Panc1 (cell line): Measurements from ENCODE around the gene P3R3URF. TPM values are rescaled to one million over a fixed set of nuclear protein-coding genes. Genes with fewer than 3 reads are reported as not detected.

Source experiments
- ATAC-seq: fragments of 200-7000 bp; cut with Tn5 transposase; 2 replicates; pipeline ENCODE4 v1.9.1; 2020; ENCODE audit warnings: mild to moderate bottlenecking, moderate library complexity
- BruUV-seq: library from RNA; stranded (reverse); fragments of 400-500 nt; replicated peaks from 2 replicates; lab custom pipeline; 2021; lab: Mats Ljungman, UMichigan
- CTCF ChIA-PET: fragments of 300-600 bp; sonication (Branson Sonifier 250); formaldehyde crosslinking; loops from one replicate; lab custom pipeline; 2022; ENCODE audit warnings: antibody characterized with exemption; lab: Charles Lee
- POLR2A ChIA-PET: fragments of 300-600 bp; sonication (Branson Sonifier 250); formaldehyde crosslinking; loops from one replicate; lab custom pipeline; 2022; ENCODE audit warnings: antibody characterized with exemption; lab: Charles Lee
- DNase-seq: peaks from one replicate; pipeline ENCODE4 v3.0.0-alpha.2; 2010; ENCODE audit warnings: low read depth, low spot score
- H3K27ac ChIP-seq: 2 replicates; pipeline ENCODE4 v1.5.1; 2011; ENCODE audit warnings: mild to moderate bottlenecking, low read length, inconsistent platforms
- H3K27me3 ChIP-seq: fragments of 200-500 bp; sonication (Bioruptor generic); 2 replicates; pipeline ENCODE4 v1.6.0; 2014; ENCODE audit warnings: low read length, inconsistent platforms; ENCODE audit not compliant: control insufficient read depth, insufficient read depth
- H3K36me3 ChIP-seq: fragments of 200-500 bp; sonication (Bioruptor generic); 2 replicates; pipeline ENCODE4 v1.5.1; 2014; ENCODE audit warnings: inconsistent platforms, mild to moderate bottlenecking, low read length, moderate library complexity; ENCODE audit not compliant: control insufficient read depth, insufficient read depth
- H3K4me1 ChIP-seq: 2 replicates; pipeline ENCODE4 v1.5.1; 2011; ENCODE audit warnings: inconsistent platforms, mild to moderate bottlenecking, low read length, moderate library complexity; ENCODE audit not compliant: control insufficient read depth, insufficient read depth
- H3K4me3 ChIP-seq, 2 experiments: 2 replicates each; pipeline ENCODE4 v1.5.1; 2011 to 2012; ENCODE audit warnings: low read depth in 2 of 2, low read length in 2 of 2, mild to moderate bottlenecking in 2 of 2, inconsistent platforms in 1 of 2, moderate library complexity in 1 of 2
- H3K9me3 ChIP-seq: fragments of 200-500 bp; sonication (Bioruptor generic); 2 replicates; pipeline ENCODE4 v1.5.1; 2014; ENCODE audit warnings: low read depth, mild to moderate bottlenecking, inconsistent platforms, low read length, moderate library complexity; ENCODE audit not compliant: control insufficient read depth, insufficient read depth
- POLR2AphosphoS5 ChIP-seq: IDR thresholded peaks from 2 replicates; pipeline ENCODE4 v1.6.1; 2012; ENCODE audit warnings: mild to moderate bottlenecking, low read depth, low read length, moderate library complexity
- SIN3A ChIP-seq: IDR thresholded peaks from 2 replicates; pipeline ENCODE4 v1.6.1; 2012; ENCODE audit warnings: low read depth, mild to moderate bottlenecking, low read length, moderate library complexity, borderline replicate concordance; ENCODE audit not compliant: insufficient read depth
- TCF7L2 ChIP-seq: IDR thresholded peaks from 2 replicates; pipeline ENCODE4 v1.6.1; 2011; ENCODE audit warnings: mild to moderate bottlenecking, low read depth, low read length, inconsistent platforms
- in situ Hi-C: cut with HindIII; loops from 2 replicates; pipeline ENCODE4 v1.10.0; 2016; ENCODE audit warnings: low sequenced_read_pairs, low pct_unique_long_range_greater_than_20kb
- intact Hi-C: fragments of 100-400 bp; cut with micrococcal nuclease; formaldehyde crosslinking; loops from one replicate; pipeline ENCODE4 v1.10.0; 2022; ENCODE audit not compliant: unreplicated experiment
- total RNA-seq: library from RNA; stranded (reverse); gene quantifications from one replicate; pipeline ENCODE4 v1.2.1, GENCODE V29; 2021; ENCODE audit not compliant: unreplicated experiment
- TF ChIP-seq, protein P1 (sequence below): fragments of 450-650 bp; IDR thresholded peaks from 2 replicates; pipeline ENCODE4 v1.5.1; 2017; ENCODE audit warnings: mild to moderate bottlenecking
- TF ChIP-seq, protein P2 (sequence below), 2 experiments: IDR thresholded peaks; 2 replicates each; pipeline ENCODE4 v1.6.1; 2011 to 2012; ENCODE audit warnings: low read depth in 2 of 2, control low read depth in 1 of 2, low read length in 1 of 2, mild to moderate bottlenecking in 1 of 2, moderate library complexity in 1 of 2; ENCODE audit not compliant: insufficient read depth in 1 of 2

The P3R3URF gene
- total RNA-seq, 1 experiment from 2014 or later: not detected

DNA sequence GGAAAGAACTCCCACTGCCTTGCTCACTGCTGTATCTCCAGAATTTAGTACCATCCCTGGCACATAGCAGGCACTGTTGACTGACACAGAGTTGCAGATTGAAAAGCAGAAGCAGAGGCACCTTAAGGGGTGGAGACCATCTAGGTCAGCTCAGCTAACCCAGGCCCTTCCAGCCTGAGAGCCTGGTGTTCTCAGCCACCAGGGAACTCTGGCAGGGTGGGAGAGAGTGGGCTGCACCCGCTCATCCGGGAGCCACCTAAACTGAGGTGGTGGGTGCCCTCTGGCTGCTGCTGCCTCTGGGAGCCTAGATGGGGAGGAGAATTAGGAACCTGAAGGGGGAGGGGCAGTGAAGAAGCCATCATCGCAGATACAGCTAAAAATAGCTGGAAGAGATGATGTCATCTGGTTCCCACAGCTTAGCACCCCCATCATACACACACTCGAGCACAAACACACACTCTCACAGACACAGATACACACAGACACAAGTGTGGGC lies 2.9 kb downstream of the P3R3URF start:
- CTCF ChIA-PET: interaction anchor here (1.6 kb wide), 1 partner anchor 8 kb away, joined by 5 read pairs; no protein-coding TSS in a partner anchor
- intact Hi-C loops: no loop called here
- DNase-seq: no peak

DNA sequence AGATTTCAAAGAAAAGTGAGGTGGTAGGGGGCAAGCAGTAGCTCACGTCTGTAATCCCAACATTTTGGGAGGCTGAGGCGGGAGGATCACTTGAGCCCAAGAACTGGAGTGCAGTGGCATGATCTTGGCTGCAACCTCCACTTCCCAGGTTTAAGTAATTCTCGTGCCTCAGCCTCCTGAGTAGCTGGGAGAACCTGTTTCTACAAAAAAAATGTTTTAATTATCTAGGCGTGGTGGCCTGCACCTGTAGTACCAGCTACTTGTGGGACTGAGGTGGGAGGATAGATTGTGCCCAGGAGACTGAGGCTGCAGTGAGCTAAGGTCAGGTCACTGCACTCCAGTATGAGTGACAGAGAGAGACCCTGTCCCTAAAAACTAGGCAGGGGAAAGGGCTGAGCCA lies 4.0 kb downstream of the P3R3URF start:
- in situ Hi-C loops (no loop called here), intact Hi-C loops (no loop called here)
- ATAC-seq (no peak), DNase-seq (no peak)
- CTCF ChIA-PET: interaction anchor here (0.6 to 1.6 kb wide), 2 partner anchors 9 to 459 kb away, joined by 5 to 7 read pairs; no protein-coding TSS in a partner anchor
- Histone ChIP-seq H3K27me3 (no peaks in the 10 kb centered on the region), H3K36me3 (no peaks in the 10 kb centered on the region), H3K4me1 (peaks cover 18% of the 10 kb centered on the region), H3K4me3 (no peak overlapping the region), H3K27ac (no peak overlapping the region), H3K9me3 (no peaks in the 10 kb centered on the region)
- TF ChIP-seq, protein P1, sequence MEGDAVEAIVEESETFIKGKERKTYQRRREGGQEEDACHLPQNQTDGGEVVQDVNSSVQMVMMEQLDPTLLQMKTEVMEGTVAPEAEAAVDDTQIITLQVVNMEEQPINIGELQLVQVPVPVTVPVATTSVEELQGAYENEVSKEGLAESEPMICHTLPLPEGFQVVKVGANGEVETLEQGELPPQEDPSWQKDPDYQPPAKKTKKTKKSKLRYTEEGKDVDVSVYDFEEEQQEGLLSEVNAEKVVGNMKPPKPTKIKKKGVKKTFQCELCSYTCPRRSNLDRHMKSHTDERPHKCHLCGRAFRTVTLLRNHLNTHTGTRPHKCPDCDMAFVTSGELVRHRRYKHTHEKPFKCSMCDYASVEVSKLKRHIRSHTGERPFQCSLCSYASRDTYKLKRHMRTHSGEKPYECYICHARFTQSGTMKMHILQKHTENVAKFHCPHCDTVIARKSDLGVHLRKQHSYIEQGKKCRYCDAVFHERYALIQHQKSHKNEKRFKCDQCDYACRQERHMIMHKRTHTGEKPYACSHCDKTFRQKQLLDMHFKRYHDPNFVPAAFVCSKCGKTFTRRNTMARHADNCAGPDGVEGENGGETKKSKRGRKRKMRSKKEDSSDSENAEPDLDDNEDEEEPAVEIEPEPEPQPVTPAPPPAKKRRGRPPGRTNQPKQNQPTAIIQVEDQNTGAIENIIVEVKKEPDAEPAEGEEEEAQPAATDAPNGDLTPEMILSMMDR: no peak
- TF ChIP-seq TCF7L2 (no peak), POLR2AphosphoS5 (no peak), SIN3A (no peak)
- TF ChIP-seq, protein P2, sequence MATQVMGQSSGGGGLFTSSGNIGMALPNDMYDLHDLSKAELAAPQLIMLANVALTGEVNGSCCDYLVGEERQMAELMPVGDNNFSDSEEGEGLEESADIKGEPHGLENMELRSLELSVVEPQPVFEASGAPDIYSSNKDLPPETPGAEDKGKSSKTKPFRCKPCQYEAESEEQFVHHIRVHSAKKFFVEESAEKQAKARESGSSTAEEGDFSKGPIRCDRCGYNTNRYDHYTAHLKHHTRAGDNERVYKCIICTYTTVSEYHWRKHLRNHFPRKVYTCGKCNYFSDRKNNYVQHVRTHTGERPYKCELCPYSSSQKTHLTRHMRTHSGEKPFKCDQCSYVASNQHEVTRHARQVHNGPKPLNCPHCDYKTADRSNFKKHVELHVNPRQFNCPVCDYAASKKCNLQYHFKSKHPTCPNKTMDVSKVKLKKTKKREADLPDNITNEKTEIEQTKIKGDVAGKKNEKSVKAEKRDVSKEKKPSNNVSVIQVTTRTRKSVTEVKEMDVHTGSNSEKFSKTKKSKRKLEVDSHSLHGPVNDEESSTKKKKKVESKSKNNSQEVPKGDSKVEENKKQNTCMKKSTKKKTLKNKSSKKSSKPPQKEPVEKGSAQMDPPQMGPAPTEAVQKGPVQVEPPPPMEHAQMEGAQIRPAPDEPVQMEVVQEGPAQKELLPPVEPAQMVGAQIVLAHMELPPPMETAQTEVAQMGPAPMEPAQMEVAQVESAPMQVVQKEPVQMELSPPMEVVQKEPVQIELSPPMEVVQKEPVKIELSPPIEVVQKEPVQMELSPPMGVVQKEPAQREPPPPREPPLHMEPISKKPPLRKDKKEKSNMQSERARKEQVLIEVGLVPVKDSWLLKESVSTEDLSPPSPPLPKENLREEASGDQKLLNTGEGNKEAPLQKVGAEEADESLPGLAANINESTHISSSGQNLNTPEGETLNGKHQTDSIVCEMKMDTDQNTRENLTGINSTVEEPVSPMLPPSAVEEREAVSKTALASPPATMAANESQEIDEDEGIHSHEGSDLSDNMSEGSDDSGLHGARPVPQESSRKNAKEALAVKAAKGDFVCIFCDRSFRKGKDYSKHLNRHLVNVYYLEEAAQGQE (IDR thresholded peaks at IDR 0.05; ENCODE audit: insufficient read depth in 1 of 2, low read depth in 2 of 2, low read length in 1 of 2): no peak
- no TSS peak for BruUV-seq
- POLR2A ChIA-PET: interaction anchor here (0.8 kb wide), 1 partner anchor 32 kb away, joined by 3 read pairs; no protein-coding TSS in a partner anchor

More for the DNA sequence above, 2.9 kb downstream of the P3R3URF start:
- POLR2A ChIA-PET: no interaction called here
- TF ChIP-seq TCF7L2 (no peak), SIN3A (no peak), POLR2AphosphoS5 (no peak)
- TF ChIP-seq, protein P1: no peak
- TF ChIP-seq, protein P2 (IDR thresholded peaks at IDR 0.05; ENCODE audit: insufficient read depth in 1 of 2, low read depth in 2 of 2, low read length in 1 of 2): no peak
- in situ Hi-C loops: no loop called here
- H3K36me3 ChIP-seq: no peaks in the 10 kb centered on the region
- ATAC-seq: no peak
- H3K27me3 ChIP-seq: no peaks in the 10 kb centered on the region
- no TSS peak for BruUV-seq
- H3K27ac ChIP-seq: 0 out of 2 replicates have a peak overlapping the region, but pooled peaks have one; percentile 23
- H3K9me3 ChIP-seq: no peaks in the 10 kb centered on the region
- peaks cover 18% of the 10 kb centered on the region for H3K4me1 ChIP-seq
- no peak overlapping the region for H3K4me3 ChIP-seq
